HG02798 (cell line): ENCODE results near the gene VWA8.
"Not testable (repeated sequence)": the region's sequence is repeated elsewhere in the genome, so short reads cannot be mapped to it uniquely, and the experiment has no call there.

ENCODE experiments used
- ATAC-seq: cut with Tn5 transposase; IDR thresholded peaks from one replicate; pipeline ENCODE4 v1.9.1; 2021; ENCODE audit warnings: mild to moderate bottlenecking; ENCODE audit not compliant: unreplicated experiment, poor library complexity

The VWA8 gene

DNA sequence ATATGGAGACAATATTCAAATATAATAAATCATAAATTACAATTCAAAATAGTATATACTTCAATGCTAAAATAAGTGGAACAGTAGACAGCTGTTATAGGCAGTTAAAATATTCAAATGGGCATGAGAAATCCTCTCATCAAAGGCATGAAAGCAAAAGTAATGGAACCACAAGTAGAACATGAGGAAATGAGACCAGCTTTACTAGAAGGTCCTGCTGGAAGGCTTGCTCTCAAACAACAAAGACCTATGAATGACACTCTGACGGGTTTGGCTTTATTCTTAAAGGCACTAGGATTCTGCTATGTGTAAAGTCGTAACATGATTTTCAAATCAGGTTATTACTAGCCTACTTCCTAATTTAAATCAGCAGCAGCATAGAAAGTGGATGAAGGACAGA lies 148.1 kb downstream of the VWA8 start:
- peak; percentile 70 for ATAC-seq

- ATAC-seq: no peak
These were observed 148.7 kb downstream of the VWA8 start for GRCh38 chr13:41812237-41812636.

- ATAC-seq: peak; percentile 84
These were observed 149.3 kb downstream of the VWA8 start for GRCh38 chr13:41811588-41812021.

DNA sequence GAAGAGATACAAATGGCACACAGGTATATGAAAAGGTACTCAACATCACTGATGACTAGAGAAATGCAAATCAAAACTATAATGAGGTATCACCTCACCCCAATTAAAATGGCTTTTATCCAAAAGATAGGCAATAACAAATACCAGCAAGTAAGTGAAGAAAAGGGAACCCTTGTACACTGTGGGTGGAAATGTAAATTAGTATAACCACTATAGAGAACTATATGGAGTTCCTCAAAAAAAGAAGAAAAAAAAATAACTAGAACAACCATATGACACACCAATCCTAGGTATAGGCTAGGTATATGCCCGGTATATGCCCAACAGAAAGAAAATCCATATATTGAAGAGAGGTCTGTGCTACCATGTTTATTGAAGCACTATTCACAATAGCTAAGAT lies 150.9 kb downstream of the VWA8 start:
- no peak for ATAC-seq

DNA sequence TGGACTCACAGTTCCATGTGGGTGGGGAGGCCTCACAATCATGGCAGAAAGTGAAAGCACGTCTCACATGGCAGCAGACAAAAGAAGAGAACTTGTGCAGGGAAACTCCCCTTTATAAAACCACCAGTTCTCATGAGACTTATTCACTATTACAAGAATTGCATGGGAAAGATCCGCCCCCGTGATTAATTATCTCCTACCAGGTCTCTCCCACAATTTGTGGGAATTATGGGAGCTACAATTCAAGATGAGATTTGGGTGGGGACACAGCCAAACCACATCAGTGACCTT lies 157.5 kb downstream of the VWA8 start:
- ATAC-seq: not testable (repeated sequence)

- no peak for ATAC-seq
These were observed 158.0 kb downstream of the VWA8 start for GRCh38 chr13:41802684-41803444.

GRCh38 chr13:41802043-41802683 lies 158.7 kb downstream of the VWA8 start:
- no peak for ATAC-seq

GRCh38 chr13:41791056-41791455 lies 169.9 kb downstream of the VWA8 start:
- no peak for ATAC-seq

DNA sequence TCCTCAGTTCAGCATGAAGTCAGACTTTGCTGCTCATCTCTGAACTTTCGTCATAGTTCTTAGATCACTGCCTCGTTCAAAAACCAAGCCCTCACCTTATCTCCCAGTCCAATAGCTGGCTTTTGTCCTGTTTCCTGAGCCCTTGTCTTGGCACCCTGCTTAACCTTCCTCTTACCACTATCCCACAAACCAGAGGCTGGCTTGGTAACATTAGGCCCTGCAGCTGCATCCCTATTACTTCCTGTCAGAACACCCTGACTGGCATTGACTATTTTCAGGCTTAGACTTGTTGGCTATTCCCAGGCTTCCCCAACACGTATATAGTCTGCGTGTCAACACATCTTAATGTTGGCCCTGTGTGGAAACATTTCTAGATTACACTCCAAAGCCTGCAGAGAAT lies 172.4 kb downstream of the VWA8 start:
- ATAC-seq: no peak

GRCh38 chr13:41785402-41786172 lies 175.3 kb downstream of the VWA8 start:
- no peak for ATAC-seq

- ATAC-seq: no peak
These were observed 178.8 kb downstream of the VWA8 start for GRCh38 chr13:41782086-41782485.

DNA sequence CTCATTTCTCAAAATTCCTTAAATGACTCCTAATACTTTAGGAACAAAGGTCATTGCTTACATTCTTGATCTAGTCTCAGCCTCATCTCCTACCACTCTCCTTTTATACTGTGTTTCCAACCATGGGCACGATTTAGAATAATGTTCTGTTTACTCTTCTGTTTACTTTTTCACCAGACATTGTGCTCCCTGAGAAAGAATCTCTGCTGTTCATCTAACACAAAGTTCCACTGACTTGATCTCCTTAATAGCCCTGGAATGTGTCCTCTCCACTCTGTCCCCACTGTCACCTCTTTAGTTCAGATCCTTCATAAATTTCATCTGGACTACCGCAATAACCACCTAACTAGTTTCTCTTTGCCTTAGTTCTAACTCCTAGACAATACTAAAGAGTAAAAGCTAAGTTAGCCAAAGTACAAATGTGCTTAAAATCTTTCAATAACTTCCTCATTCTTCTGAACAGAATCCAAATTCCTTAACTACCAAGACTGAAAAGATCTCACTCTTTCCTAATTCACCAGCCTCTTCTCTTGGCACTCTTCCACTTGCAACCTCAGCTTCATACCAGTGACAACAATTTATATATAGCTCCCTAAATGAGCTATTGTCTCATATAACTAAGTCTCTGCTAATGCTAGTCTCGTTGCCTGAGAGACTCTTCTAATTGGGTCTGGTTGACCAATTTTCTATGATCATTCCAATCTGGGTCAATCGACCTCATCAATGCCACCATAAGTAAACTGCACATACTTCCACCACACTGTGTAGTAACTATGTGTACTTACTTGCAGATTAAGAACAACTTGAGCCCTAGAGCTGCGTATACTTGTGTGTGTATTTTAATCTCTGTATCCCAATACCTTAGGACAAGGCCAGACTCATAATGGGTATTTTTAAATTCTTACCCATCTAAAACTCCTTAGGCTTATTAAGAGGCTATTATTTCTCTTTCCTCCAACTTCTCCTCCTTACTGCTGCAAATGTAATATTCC lies 179.9 kb downstream of the VWA8 start:
- ATAC-seq: no peak

DNA sequence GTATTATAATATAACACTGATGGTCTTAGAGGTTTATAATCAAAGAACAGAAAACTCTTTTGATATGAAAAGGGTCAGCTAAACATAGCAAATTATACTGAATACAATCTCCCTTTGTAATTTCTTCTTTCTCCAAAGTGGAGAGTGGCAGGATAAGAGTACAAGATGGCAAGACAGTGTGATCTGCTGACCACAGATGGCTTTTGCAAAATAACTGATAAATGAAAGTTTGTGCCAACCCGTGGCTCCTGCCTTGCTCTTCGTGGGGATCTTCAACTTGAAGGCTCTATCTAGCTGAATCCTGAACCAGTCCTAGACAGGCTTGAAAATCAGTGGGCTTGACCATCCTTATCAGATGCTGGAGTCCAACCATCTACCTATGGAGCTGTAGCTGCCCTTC lies 185.7 kb downstream of the VWA8 start:
- ATAC-seq: no peak

GRCh38 chr13:41774605-41775218 lies 186.2 kb downstream of the VWA8 start:
- ATAC-seq: no peak

GRCh38 chr13:41767801-41768200 lies 193.1 kb downstream of the VWA8 start:
- ATAC-seq: no peak

DNA sequence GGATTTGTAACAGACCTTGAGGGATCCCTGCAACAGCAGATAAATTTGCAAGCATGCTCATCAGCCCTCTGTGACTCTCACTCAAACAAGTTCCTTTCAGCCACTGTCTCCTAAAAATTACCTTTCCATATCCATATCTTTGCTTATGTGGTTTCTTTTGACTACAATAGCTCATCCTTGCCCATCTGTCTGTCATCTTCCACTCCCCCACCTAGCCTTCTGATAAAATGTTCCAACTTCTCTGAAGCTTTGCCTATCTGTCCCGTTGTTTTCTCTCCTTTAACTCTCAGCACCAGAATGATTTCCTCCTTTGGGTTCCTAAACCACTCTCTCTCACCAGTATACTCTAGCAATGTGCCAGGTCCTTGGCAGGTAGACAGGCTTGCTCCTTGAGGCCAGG lies 194.5 kb downstream of the VWA8 start:
- no peak for ATAC-seq

DNA sequence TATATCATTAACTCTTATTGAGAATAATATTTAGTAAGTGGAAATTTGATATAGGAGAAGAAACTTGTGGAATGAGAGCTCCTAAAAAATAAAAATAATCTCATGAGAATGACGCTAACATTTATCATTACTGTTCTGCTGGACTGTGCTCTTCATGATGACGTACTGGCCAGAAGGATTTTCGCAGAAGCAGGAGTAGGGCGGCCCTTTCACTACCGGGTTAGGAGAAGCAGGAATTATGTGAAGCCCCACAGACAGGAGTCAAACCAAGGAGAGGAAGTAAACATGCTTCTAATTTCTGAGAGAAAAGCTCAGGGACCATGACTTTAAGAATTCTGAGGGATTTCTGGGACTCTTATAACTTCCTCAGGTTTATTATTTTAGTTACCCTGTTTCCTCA lies 195.1 kb downstream of the VWA8 start:
- no peak for ATAC-seq

- ATAC-seq: no peak
These were observed 195.9 kb downstream of the VWA8 start for GRCh38 chr13:41765020-41765419.

DNA sequence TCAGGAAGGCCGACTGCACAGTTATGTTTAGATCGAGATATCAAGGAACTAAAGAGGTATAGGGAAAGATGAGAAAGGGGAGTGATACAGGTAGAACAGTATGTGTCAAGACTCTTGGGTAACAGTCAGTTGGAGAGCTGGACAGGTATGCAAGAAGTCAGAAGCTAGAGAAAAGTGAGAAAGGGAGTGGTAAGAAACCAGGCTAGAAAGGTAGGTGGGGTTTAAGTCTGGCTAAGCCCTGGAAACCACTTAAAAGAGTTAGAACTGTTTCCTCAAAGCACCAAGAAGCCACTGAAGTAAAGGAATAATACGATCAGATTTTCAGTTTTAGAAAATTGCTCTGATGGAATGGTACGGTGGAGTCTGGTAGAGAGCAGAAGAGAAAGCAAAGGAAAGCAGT lies 196.4 kb downstream of the VWA8 start:
- no peak for ATAC-seq

DNA sequence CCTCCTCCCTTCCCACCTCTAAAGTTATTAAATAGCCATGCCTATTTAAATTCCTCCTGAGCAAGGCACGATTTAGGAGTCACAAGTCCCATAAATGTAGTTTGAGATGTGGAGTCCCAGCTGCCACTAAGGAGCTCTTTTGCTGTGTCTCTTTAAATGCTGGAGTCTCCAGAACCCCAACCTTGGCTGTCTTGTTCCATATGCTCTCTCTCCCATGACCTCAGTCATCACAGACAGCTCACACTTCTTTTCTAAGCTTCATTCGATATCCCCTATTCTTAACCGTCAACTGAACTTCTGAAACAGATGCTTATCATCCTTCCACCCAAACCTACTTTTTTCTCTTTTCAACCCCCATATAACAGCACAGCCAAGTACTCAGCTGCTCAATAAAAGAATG lies 197.1 kb downstream of the VWA8 start:
- ATAC-seq: no peak
